Fibroblast of mammary gland (primary cell): ENCODE data around the gene UMODL1.
"Not testable (repeated sequence)": the region's sequence is repeated elsewhere in the genome, so short reads cannot be mapped to it uniquely, and the experiment has no call there.

ENCODE experiments used
- DNase-seq: peaks from one replicate; pipeline ENCODE4 v3.0.0-alpha.2; 2010; ENCODE audit warnings: low read depth
- H3K4me3 ChIP-seq: 2 replicates; pipeline ENCODE4 v1.5.1; 2011; ENCODE audit warnings: low read depth, mild to moderate bottlenecking, low read length, moderate library complexity; ENCODE audit not compliant: control insufficient read depth
- TF ChIP-seq, protein P1 (sequence below): conservative IDR thresholded peaks from 2 replicates; pipeline ENCODE4 v1.5.1; 2011; ENCODE audit warnings: low read depth, low read length, inconsistent platforms; ENCODE audit not compliant: control insufficient read depth, insufficient read depth

The UMODL1 gene

DNA sequence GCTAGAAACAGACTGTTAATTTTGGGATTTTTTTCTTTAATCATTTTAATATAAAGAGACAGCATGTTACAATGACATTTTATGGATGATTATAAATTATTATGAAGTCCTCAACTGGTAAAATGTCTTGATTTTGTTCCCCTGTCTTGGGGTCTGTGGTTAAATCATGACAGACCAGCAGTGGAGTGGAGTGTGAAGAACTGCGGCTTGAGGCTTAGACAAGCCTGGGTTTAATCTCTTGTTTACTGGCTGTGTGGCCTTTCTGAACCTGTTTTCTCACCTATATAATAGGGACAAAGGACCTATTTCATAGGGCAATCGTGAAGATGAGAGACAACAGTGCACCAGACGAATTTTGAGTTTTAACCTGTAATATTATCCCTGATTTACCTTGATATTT lies 1.8 kb upstream of the UMODL1 start:
- DNase-seq = no peak
- TF ChIP-seq, protein P1, sequence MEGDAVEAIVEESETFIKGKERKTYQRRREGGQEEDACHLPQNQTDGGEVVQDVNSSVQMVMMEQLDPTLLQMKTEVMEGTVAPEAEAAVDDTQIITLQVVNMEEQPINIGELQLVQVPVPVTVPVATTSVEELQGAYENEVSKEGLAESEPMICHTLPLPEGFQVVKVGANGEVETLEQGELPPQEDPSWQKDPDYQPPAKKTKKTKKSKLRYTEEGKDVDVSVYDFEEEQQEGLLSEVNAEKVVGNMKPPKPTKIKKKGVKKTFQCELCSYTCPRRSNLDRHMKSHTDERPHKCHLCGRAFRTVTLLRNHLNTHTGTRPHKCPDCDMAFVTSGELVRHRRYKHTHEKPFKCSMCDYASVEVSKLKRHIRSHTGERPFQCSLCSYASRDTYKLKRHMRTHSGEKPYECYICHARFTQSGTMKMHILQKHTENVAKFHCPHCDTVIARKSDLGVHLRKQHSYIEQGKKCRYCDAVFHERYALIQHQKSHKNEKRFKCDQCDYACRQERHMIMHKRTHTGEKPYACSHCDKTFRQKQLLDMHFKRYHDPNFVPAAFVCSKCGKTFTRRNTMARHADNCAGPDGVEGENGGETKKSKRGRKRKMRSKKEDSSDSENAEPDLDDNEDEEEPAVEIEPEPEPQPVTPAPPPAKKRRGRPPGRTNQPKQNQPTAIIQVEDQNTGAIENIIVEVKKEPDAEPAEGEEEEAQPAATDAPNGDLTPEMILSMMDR = no peak
- H3K4me3 ChIP-seq = no peak overlapping the region

DNA sequence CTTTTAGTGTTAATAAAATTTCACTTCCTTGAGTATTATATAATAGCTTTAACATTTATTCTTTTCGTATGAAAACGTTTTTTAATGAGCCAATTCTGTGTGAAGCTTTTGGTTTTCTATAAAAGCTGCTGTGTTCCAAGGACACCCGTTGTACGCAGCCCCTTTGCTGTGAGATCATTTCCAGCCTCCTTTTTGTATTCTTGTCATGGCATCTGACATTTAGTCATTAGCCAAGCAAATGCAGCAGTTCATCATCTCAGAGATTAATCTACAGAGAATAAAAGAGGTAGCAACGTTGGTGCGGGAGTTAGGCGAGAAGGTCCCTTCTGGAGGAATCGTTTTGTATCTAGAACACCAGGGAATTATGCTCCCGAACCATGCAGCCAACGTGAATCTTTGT lies 1.3 kb upstream of the UMODL1 start:
- H3K4me3 ChIP-seq = no peak overlapping the region
- no peak for DNase-seq
- TF ChIP-seq, protein P1 = no peak

- DNase-seq = no peak
- TF ChIP-seq, protein P1 = no peak
- no peak overlapping the region for H3K4me3 ChIP-seq
Observed at GRCh38 chr21:42073145-42074099, 2.3 kb downstream of the UMODL1 start.

GRCh38 chr21:42075686-42076471 lies 4.8 kb downstream of the UMODL1 start:
- TF ChIP-seq, protein P1 = no peak
- DNase-seq = no peak
- no peak overlapping the region for H3K4me3 ChIP-seq

GRCh38 chr21:42077685-42078238 lies 6.6 kb downstream of the UMODL1 start:
- DNase-seq, H3K4me3 ChIP-seq: not testable (repeated sequence)

- not testable (repeated sequence) for DNase-seq, H3K4me3 ChIP-seq
Observed at GRCh38 chr21:42078247-42079007, 7.3 kb downstream of the UMODL1 start.
